GM12878 (cell line): ENCODE measurements around the gene ZKSCAN8. TPM values are rescaled to one million over a fixed set of nuclear protein-coding genes. Genes with fewer than 3 reads are reported as not detected.

Experiments used
- ATAC-seq: fragments of 200-7000 bp; cut with Tn5 transposase; 3 replicates; pipeline ENCODE4 v1.9.1; 2020; ENCODE audit warnings: mild to moderate bottlenecking, moderate library complexity
- BruUV-seq: library from RNA; stranded (reverse); fragments of 400-500 nt; replicated peaks from 2 replicates; lab custom pipeline; 2021; lab: Mats Ljungman, UMichigan
- CTCF ChIA-PET: fragments of 300-600 bp; sonication (Branson Sonifier 250); formaldehyde crosslinking; extraction: SDS; loops from one replicate; lab custom pipeline; 2021; ENCODE audit warnings: inconsistent platforms; lab: Yijun Ruan, JAX
- POLR2A ChIA-PET: fragments of 350-600 bp; formaldehyde crosslinking; extraction: SDS; loops from one replicate; lab custom pipeline; 2021; ENCODE audit warnings: inconsistent platforms; lab: Charles Lee
- RAD21 ChIA-PET: fragments of 300-600 bp; sonication (Branson Sonifier 250); formaldehyde crosslinking; loops from one replicate; lab custom pipeline; 2023; ENCODE audit warnings: antibody characterized with exemption; ENCODE audit not compliant: unreplicated experiment; lab: Charles Lee
- SMC1A ChIA-PET: fragments of 300-600 bp; sonication (Branson Sonifier 250); formaldehyde crosslinking; loops from one replicate; lab custom pipeline; 2023; ENCODE audit not compliant: unreplicated experiment, uncharacterized antibody; lab: Charles Lee
- DNase-seq: peaks from one replicate; pipeline ENCODE4 v3.0.0-alpha.2; 2011; ENCODE audit warnings: low read depth, low spot score
- FAIRE-seq: peaks from 3 replicates; lab custom pipeline; 2011; peaks lifted over from hg19 to GRCh38; lab: Jason Lieb, UNC
- H2AFZ ChIP-seq: 2 replicates; pipeline ENCODE4 v1.6.0; 2011; ENCODE audit warnings: low read depth, low read length, control low read depth; ENCODE audit not compliant: control insufficient read depth
- H3K27ac ChIP-seq: 2 replicates; pipeline ENCODE4 v1.5.1; 2011; ENCODE audit warnings: control low read depth; ENCODE audit not compliant: control insufficient read depth, insufficient read depth
- H3K27me3 ChIP-seq, 2 experiments: replicated peaks in 1 of 2; 2 replicates each; pipeline versions ENCODE4 v1.6.0 to v1.6.1; 2011; ENCODE audit warnings: low read length in 1 of 2; ENCODE audit not compliant: control insufficient read depth in 2 of 2, insufficient read depth in 2 of 2
- H3K36me3 ChIP-seq, 2 experiments: 2 replicates each; pipeline ENCODE4 v1.5.1; 2011; ENCODE audit warnings: low read length in 1 of 2; ENCODE audit not compliant: control insufficient read depth in 2 of 2, insufficient read depth in 2 of 2
- H3K4me1 ChIP-seq: 2 replicates; pipeline ENCODE4 v1.6.1; 2011; ENCODE audit warnings: mild to moderate bottlenecking, low read length, moderate library complexity, mixed read lengths; ENCODE audit not compliant: control insufficient read depth, insufficient read depth
- H3K4me2 ChIP-seq: 2 replicates; pipeline ENCODE4 v1.6.0; 2011; ENCODE audit warnings: control low read depth; ENCODE audit not compliant: control insufficient read depth, insufficient read depth
- H3K4me3 ChIP-seq: fragments of 200-600 bp; sonication (generic); 2 replicates; pipeline ENCODE4 v1.5.1; 2016
- H3K79me2 ChIP-seq: 2 replicates; pipeline ENCODE4 v1.6.0; 2011; ENCODE audit warnings: low read length; ENCODE audit not compliant: control insufficient read depth, insufficient read depth
- H3K9ac ChIP-seq: 2 replicates; pipeline ENCODE4 v1.8.0; 2011; ENCODE audit warnings: low read length, control low read depth, mixed read lengths; ENCODE audit not compliant: control insufficient read depth, insufficient read depth
- H3K9me3 ChIP-seq: replicated peaks from 3 replicates; pipeline ENCODE4 v1.5.1; 2011; ENCODE audit warnings: mild to moderate bottlenecking, low read length; ENCODE audit not compliant: control insufficient read depth, insufficient read depth
- H4K20me1 ChIP-seq: 2 replicates; pipeline ENCODE4 v1.6.0; 2011; ENCODE audit not compliant: control insufficient read depth, insufficient read depth
- ATF3 ChIP-seq: IDR thresholded peaks from 2 replicates; pipeline ENCODE4 v1.6.1; 2011; ENCODE audit warnings: low read depth, mild to moderate bottlenecking, low read length, moderate library complexity, borderline replicate concordance; ENCODE audit errors: extremely low read depth
- BCL3 ChIP-seq: IDR thresholded peaks from 2 replicates; pipeline ENCODE4 v1.6.1; 2011; ENCODE audit warnings: borderline replicate concordance, low read depth, mild to moderate bottlenecking, moderate library complexity, low read length; ENCODE audit not compliant: insufficient read depth, poor library complexity, severe bottlenecking
- BCLAF1 ChIP-seq: fragments of 450-650 bp; IDR thresholded peaks from 2 replicates; pipeline ENCODE4 v1.6.1; 2017; ENCODE audit warnings: antibody characterized with exemption, mild to moderate bottlenecking, moderate library complexity
- BMI1 ChIP-seq: fragments of 450-650 bp; IDR thresholded peaks from 2 replicates; pipeline ENCODE4 v1.6.1; 2016; ENCODE audit warnings: mild to moderate bottlenecking, moderate library complexity, borderline replicate concordance
- CBFB ChIP-seq: IDR thresholded peaks from 2 replicates; pipeline ENCODE4 v1.6.1; 2016; ENCODE audit warnings: antibody characterized with exemption, low read depth
- JUND ChIP-seq: IDR thresholded peaks from 2 replicates; pipeline ENCODE4 v1.6.1; 2012; ENCODE audit warnings: low read depth, mild to moderate bottlenecking, low read length, improper control_type of control experiment, moderate library complexity
- KLF5 ChIP-seq: fragments of 450-650 bp; IDR thresholded peaks from 2 replicates; pipeline ENCODE4 v1.6.1; 2014; ENCODE audit warnings: mild to moderate bottlenecking; ENCODE audit not compliant: partially characterized antibody
- POLR2AphosphoS5 ChIP-seq: IDR thresholded peaks from 2 replicates; pipeline ENCODE4 v1.6.1; 2011; ENCODE audit warnings: mild to moderate bottlenecking, low read length, inconsistent platforms
- RAD21 ChIP-seq: IDR thresholded peaks from 2 replicates; pipeline ENCODE4 v1.6.1; 2011; ENCODE audit warnings: mild to moderate bottlenecking, low read depth, low read length, moderate library complexity; ENCODE audit not compliant: insufficient read depth
- RELA ChIP-seq: fragments of 450-650 bp; IDR thresholded peaks from 2 replicates; pipeline ENCODE4 v1.8.0; 2014; ENCODE audit warnings: borderline replicate concordance; ENCODE audit not compliant: partially characterized antibody
- RFX5 ChIP-seq: IDR thresholded peaks from 2 replicates; pipeline ENCODE4 v1.6.1; 2011; ENCODE audit warnings: low read depth, low read length, improper control_type of control experiment
- SIX5 ChIP-seq: IDR thresholded peaks from 2 replicates; pipeline ENCODE4 v1.6.1; 2011; ENCODE audit warnings: mild to moderate bottlenecking, low read depth, low read length, moderate library complexity; ENCODE audit not compliant: severe bottlenecking
- SREBF1 ChIP-seq: IDR thresholded peaks from 2 replicates; pipeline ENCODE4 v1.6.1; 2012; ENCODE audit warnings: mild to moderate bottlenecking, low read length
- TCF3 ChIP-seq: IDR thresholded peaks from 2 replicates; pipeline ENCODE4 v1.6.1; 2012; ENCODE audit warnings: low read depth, mild to moderate bottlenecking, low read length, borderline replicate concordance; ENCODE audit not compliant: insufficient read depth
- WRNIP1 ChIP-seq: IDR thresholded peaks from 2 replicates; pipeline ENCODE4 v1.6.1; 2011; ENCODE audit warnings: low read depth, low read length, improper control_type of control experiment, borderline replicate concordance
- WGBS: methylation state at CpG from one replicate; pipeline ENCODE4 v1.1.6; 2016; ENCODE audit warnings: low lambda C conversion rate; ENCODE audit not compliant: insufficient replicate concordance, insufficient coverage; ENCODE audit errors: missing lambda C conversion rate; 5-methylcytosine and 5-hydroxymethylcytosine counted together
- in situ Hi-C: fragments of 300-500 bp; cut with MboI; formaldehyde crosslinking; loops from 9 replicates; pipeline ENCODE4 v1.14.3; 2018; ENCODE audit warnings: mixed read lengths
- intact Hi-C: fragments of 100-400 bp; cut with micrococcal nuclease; formaldehyde crosslinking; loops from one replicate; pipeline ENCODE4 v1.14.2; 2022; ENCODE audit not compliant: unreplicated experiment
- polyA plus RNA-seq, 11 experiments: library from polyadenylated mRNA; depleted of rRNA in 4 of 11; unstranded in 6 of 11; stranded (reverse) in 5 of 11; fragments of >200 nt; fragmentation: Nextera tagmentation in 4 of 11; fragmentation: Illumina TruSeq in 1 of 11; extraction: Ambion mirVana in 4 of 11; extraction: Trizol in 1 of 11; gene quantifications; 1 replicate in 1 of 11; 2 replicates in 10 of 11; pipeline versions ENCODE4 v1.2.1 to v1.2.3, GENCODE V29; 2011 to 2016; ENCODE audit warnings: inconsistent platforms in 2 of 11, missing spikeins in 2 of 11, low read depth in 1 of 11
- total RNA-seq, 4 experiments: library from RNA; depleted of rRNA in 3 of 4; stranded (reverse); fragments of >200 nt in 3 of 4; fragmentation: Illumina TruSeq in 1 of 4; extraction: Trizol in 1 of 4; gene quantifications; 2 replicates each; pipeline versions ENCODE4 v1.2.1 to v1.2.3, GENCODE V29; 2013 to 2021
- TF ChIP-seq, protein P1 (sequence below): fragments of 450-650 bp; formaldehyde crosslinking; IDR thresholded peaks from 2 replicates; pipeline ENCODE4 v1.5.0; 2022; ENCODE audit warnings: mild to moderate bottlenecking, missing genetic modification characterization

The ZKSCAN8 gene
- total and polyA plus RNA-seq, 10 of the 15 experiments (the other 5 are each of a cell fraction or from before 2014, with no cell fraction given): 1.0 to 17.9 (median 8.7) TPM

DNA sequence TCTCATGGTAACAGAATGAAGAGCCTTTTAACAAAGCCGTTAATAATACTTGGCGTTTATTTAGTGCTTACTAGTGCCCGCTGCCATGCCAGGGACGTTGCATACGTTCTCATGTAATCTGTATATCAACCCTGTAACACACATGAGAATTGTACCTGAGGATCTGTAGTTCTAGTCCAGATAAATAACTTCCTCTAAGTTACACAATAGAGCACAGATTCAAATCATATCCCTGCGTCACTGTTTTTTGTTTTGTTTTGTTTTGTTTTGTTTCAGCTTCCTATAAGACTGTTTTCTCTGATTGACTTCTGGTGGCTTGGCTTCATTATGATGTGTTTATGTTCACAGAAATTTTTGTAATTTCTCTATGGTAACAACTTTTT is 16.7 kb upstream of the ZKSCAN8 start:
- ChIA-PET SMC1A (interaction anchor here (1.0 to 2.3 kb wide), 7 partner anchors 11 to 306 kb away, joined by 3 to 9 read pairs (median 4); partner anchors contain the start of gene ZKSCAN8), RAD21 (interaction anchor here (1.1 to 2.9 kb wide), 4 partner anchors 17 to 232 kb away, joined by 3 to 13 read pairs (median 8); partner anchors contain the start of gene ZKSCAN8), POLR2A (interaction anchor here (1.0 to 2.1 kb wide), 4 partner anchors 17 to 259 kb away, joined by 4 to 6 read pairs (median 4); partner anchors contain the start of gene ZKSCAN8), CTCF (interaction anchor here (0.6 to 3.0 kb wide), 9 partner anchors 8 to 231 kb away, joined by 3 to 18 read pairs (median 5); partner anchors contain the start of gene ZKSCAN8)
- Histone ChIP-seq H3K9ac (peak overlapping the region; percentile 63), H3K79me2 (peaks cover 29% of the 10 kb centered on the region), H4K20me1 (no peaks in the 10 kb centered on the region), H3K36me3 (peaks cover 0 to 9% of the 10 kb centered on the region in 2 experiments; a peak in 3 of 4 replicates), H3K4me3 (peak overlapping the region; percentile 76), H3K27me3 (no peaks in the 10 kb centered on the region), H3K4me2 (peak overlapping the region; percentile 53), H3K9me3 (no peaks in the 10 kb centered on the region), H3K4me1 (peaks cover 8% of the 10 kb centered on the region), H2AFZ (peak overlapping the region; percentile 92), H3K27ac (peak overlapping the region; percentile 59)
- WGBS: under 1% methylated on average over 6 of the region's 6 CpGs
- ATAC-seq (peak; percentile 32), FAIRE-seq (no peak), DNase-seq (no peak)
- in situ Hi-C loops (no loop called here), intact Hi-C loops (loop anchor here (1.0 kb wide), 2 partner anchors 11 to 16 kb away; partner anchors contain the start of gene ZKSCAN8)
- no TSS peak for BruUV-seq
- TF ChIP-seq ATF3: no peak
- no peak for TF ChIP-seq BCLAF1
- no peak for TF ChIP-seq RFX5
- TF ChIP-seq KLF5: no peak
- TF ChIP-seq TCF3: no peak
- TF ChIP-seq POLR2AphosphoS5: no peak
- no peak for TF ChIP-seq SIX5
- no peak for TF ChIP-seq BCL3
- TF ChIP-seq CBFB: no peak
- no peak for TF ChIP-seq BMI1
- TF ChIP-seq SREBF1: no peak
- TF ChIP-seq WRNIP1: no peak
- TF ChIP-seq, protein P1, sequence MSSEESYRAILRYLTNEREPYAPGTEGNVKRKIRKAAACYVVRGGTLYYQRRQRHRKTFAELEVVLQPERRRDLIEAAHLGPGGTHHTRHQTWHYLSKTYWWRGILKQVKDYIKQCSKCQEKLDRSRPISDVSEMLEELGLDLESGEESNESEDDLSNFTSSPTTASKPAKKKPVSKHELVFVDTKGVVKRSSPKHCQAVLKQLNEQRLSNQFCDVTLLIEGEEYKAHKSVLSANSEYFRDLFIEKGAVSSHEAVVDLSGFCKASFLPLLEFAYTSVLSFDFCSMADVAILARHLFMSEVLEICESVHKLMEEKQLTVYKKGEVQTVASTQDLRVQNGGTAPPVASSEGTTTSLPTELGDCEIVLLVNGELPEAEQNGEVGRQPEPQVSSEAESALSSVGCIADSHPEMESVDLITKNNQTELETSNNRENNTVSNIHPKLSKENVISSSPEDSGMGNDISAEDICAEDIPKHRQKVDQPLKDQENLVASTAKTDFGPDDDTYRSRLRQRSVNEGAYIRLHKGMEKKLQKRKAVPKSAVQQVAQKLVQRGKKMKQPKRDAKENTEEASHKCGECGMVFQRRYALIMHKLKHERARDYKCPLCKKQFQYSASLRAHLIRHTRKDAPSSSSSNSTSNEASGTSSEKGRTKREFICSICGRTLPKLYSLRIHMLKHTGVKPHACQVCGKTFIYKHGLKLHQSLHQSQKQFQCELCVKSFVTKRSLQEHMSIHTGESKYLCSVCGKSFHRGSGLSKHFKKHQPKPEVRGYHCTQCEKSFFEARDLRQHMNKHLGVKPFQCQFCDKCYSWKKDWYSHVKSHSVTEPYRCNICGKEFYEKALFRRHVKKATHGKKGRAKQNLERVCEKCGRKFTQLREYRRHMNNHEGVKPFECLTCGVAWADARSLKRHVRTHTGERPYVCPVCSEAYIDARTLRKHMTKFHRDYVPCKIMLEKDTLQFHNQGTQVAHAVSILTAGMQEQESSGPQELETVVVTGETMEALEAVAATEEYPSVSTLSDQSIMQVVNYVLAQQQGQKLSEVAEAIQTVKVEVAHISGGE: no peak
- no peak for TF ChIP-seq RELA
- TF ChIP-seq JUND: no peak
- TF ChIP-seq RAD21: no peak
